Sigmoid colon (tissue), 4 donors: Measurements from ENCODE around the gene DGKE.

Source experiments
- CTCF ChIP-seq, 4 experiments: fragments of 450-650 bp in 3 of 4; fragments of 200-600 bp in 1 of 4; IDR thresholded peaks; one replicate each; pipeline ENCODE4 v1.5.1; 2016 to 2019; ENCODE audit warnings: antibody characterized with exemption in 4 of 4, mild to moderate bottlenecking in 3 of 4, moderate library complexity in 2 of 4
- EP300 ChIP-seq, 4 donors: sonication (generic); formaldehyde crosslinking; IDR thresholded peaks; one replicate each; pipeline ENCODE4 v1.6.1; 2017; ENCODE audit warnings: antibody characterized with exemption in 4 of 4
- POLR2A ChIP-seq, 2 donors: fragments of 450-650 bp; IDR thresholded peaks; one replicate each; pipeline ENCODE4 v1.6.1; 2016; ENCODE audit warnings: antibody characterized with exemption in 2 of 2, mild to moderate bottlenecking in 2 of 2, moderate library complexity in 2 of 2
- POLR2AphosphoS5 ChIP-seq, 4 donors: sonication (generic); formaldehyde crosslinking; IDR thresholded peaks; one replicate each; pipeline ENCODE4 v1.6.1; 2017; ENCODE audit warnings: antibody characterized with exemption in 4 of 4

GRCh38 chr17:56893503-56893902, 59.6 kb downstream of the DGKE start:
- TF ChIP-seq CTCF (IDR thresholded peaks at IDR 0.05): no peak
- no peak for TF ChIP-seq EP300 (IDR thresholded peaks at IDR 0.05)
- no peak for TF ChIP-seq POLR2A (IDR thresholded peaks at IDR 0.05)
- no peak for TF ChIP-seq POLR2AphosphoS5 (IDR thresholded peaks at IDR 0.05)
